IMR-90 (cell line): Measurements from ENCODE around the gene CD99L2. TPM values are rescaled to one million over a fixed set of nuclear protein-coding genes. Genes with fewer than 3 reads are reported as not detected.

Experiments used
- ATAC-seq: fragments of 200-7000 bp; cut with Tn5 transposase; 2 replicates; pipeline ENCODE4 v1.9.1; 2020; ENCODE audit warnings: low read depth, mild to moderate bottlenecking, moderate library complexity
- BruUV-seq: library from RNA; stranded (reverse); fragments of 400-500 nt; replicated peaks from 2 replicates; lab custom pipeline; 2021; lab: Mats Ljungman, UMichigan
- CTCF ChIA-PET: fragments of 300-600 bp; formaldehyde crosslinking; extraction: SDS; loops from one replicate; lab custom pipeline; 2021; ENCODE audit warnings: antibody characterized with exemption; lab: Yijun Ruan, JAX
- POLR2A ChIA-PET: fragments of 300-600 bp; sonication (Branson Sonifier 250); formaldehyde crosslinking; loops from one replicate; lab custom pipeline; 2022; ENCODE audit warnings: antibody characterized with exemption; ENCODE audit not compliant: unreplicated experiment; lab: Charles Lee
- DNase-seq: peaks from one replicate; pipeline ENCODE4 v3.0.0; 2013
- H2AFZ ChIP-seq: replicated peaks from 2 replicates; pipeline ENCODE3; 2013; ENCODE audit warnings: low read length, mild to moderate bottlenecking; ENCODE audit not compliant: poor library complexity
- H2AK5ac ChIP-seq: 2 replicates; pipeline ENCODE4 v1.6.1; 2013; ENCODE audit warnings: low read depth, low read length, inconsistent platforms
- H2AK9ac ChIP-seq: replicated peaks from 2 replicates; pipeline ENCODE3; 2013; ENCODE audit warnings: mild to moderate bottlenecking, low read depth, low read length, moderate library complexity; ENCODE audit not compliant: poor library complexity
- H2BK120ac ChIP-seq: 2 replicates; pipeline ENCODE4 v1.6.1; 2013; ENCODE audit warnings: low read depth, low read length, inconsistent platforms
- H2BK15ac ChIP-seq: 3 replicates; pipeline ENCODE4 v1.6.1; 2013; ENCODE audit warnings: low read depth, low read length, inconsistent platforms
- H2BK20ac ChIP-seq: 2 replicates; pipeline ENCODE4 v1.6.1; 2013; ENCODE audit warnings: low read depth, mild to moderate bottlenecking, inconsistent platforms, low read length, moderate library complexity
- H2BK5ac ChIP-seq: 2 replicates; pipeline ENCODE4 v1.6.1; 2013; ENCODE audit warnings: mild to moderate bottlenecking, low read depth, low read length, inconsistent platforms; ENCODE audit not compliant: poor library complexity, severe bottlenecking
- H3K14ac ChIP-seq: replicated peaks from 2 replicates; pipeline ENCODE4 v1.6.1; 2013; ENCODE audit warnings: low read depth, low read length, inconsistent platforms
- H3K18ac ChIP-seq: 2 replicates; pipeline ENCODE4 v1.6.1; 2013; ENCODE audit warnings: low read depth, low read length, control low read depth
- H3K23ac ChIP-seq: 2 replicates; pipeline ENCODE4 v1.6.1; 2013; ENCODE audit warnings: low read depth, low read length, inconsistent platforms
- H3K27ac ChIP-seq: 2 replicates; pipeline ENCODE4 v1.5.1; 2013; ENCODE audit warnings: mild to moderate bottlenecking, control low read depth, low read length; ENCODE audit not compliant: insufficient read depth
- H3K27me3 ChIP-seq: 2 replicates; pipeline ENCODE4 v1.6.1; 2013; ENCODE audit warnings: low read length; ENCODE audit not compliant: control insufficient read depth, insufficient read depth
- H3K36me3 ChIP-seq: 2 replicates; pipeline ENCODE4 v1.6.1; 2013; ENCODE audit warnings: low read length, mixed read lengths; ENCODE audit not compliant: control insufficient read depth, insufficient read depth
- H3K4ac ChIP-seq: 2 replicates; pipeline ENCODE4 v1.6.1; 2013; ENCODE audit warnings: low read depth, low read length, inconsistent platforms
- H3K4me1 ChIP-seq: 2 replicates; pipeline ENCODE4 v1.6.1; 2013; ENCODE audit warnings: low read length, mixed read lengths; ENCODE audit not compliant: control insufficient read depth, insufficient read depth
- H3K4me2 ChIP-seq: 2 replicates; pipeline ENCODE4 v1.6.1; 2013; ENCODE audit warnings: low read depth, mild to moderate bottlenecking, control low read depth, low read length, moderate library complexity
- H3K4me3 ChIP-seq: 2 replicates; pipeline ENCODE4 v1.5.1; 2013; ENCODE audit warnings: low read depth, mild to moderate bottlenecking, control low read depth, low read length, moderate library complexity; ENCODE audit not compliant: insufficient read depth
- H3K56ac ChIP-seq: 2 replicates; pipeline ENCODE4 v1.6.1; 2013; ENCODE audit warnings: low read length, inconsistent platforms; ENCODE audit not compliant: insufficient read depth; ENCODE audit errors: extremely low read depth
- H3K79me1 ChIP-seq, 2 experiments: 2 replicates each; pipeline ENCODE4 v1.6.1; 2013; ENCODE audit warnings: low read length in 2 of 2, inconsistent platforms in 1 of 2, low read depth in 1 of 2
- H3K9ac ChIP-seq: 2 replicates; pipeline ENCODE4 v1.6.1; 2013; ENCODE audit warnings: low read depth, low read length, control low read depth
- H3K9me1 ChIP-seq: 2 replicates; pipeline ENCODE4 v1.6.1; 2013; ENCODE audit warnings: low read length, inconsistent platforms; ENCODE audit not compliant: insufficient read depth
- H3K9me3 ChIP-seq: 2 replicates; pipeline ENCODE4 v1.6.1; 2013; ENCODE audit warnings: low read length; ENCODE audit not compliant: control insufficient read depth, insufficient read depth
- H4K20me1 ChIP-seq: 2 replicates; pipeline ENCODE4 v1.6.1; 2013; ENCODE audit warnings: low read length, inconsistent platforms; ENCODE audit not compliant: insufficient read depth
- H4K5ac ChIP-seq: 2 replicates; pipeline ENCODE4 v1.6.1; 2013; ENCODE audit warnings: mild to moderate bottlenecking, low read depth, low read length, control low read depth
- H4K8ac ChIP-seq, 2 experiments: 2 replicates each; pipeline ENCODE4 v1.6.1; 2013; ENCODE audit warnings: low read depth in 2 of 2, low read length in 2 of 2, control low read depth in 1 of 2, inconsistent platforms in 1 of 2
- H4K91ac ChIP-seq: 2 replicates; pipeline ENCODE4 v1.6.1; 2013; ENCODE audit warnings: low read depth, low read length, inconsistent platforms; ENCODE audit not compliant: insufficient read depth
- BHLHE40 ChIP-seq: fragments of 150-350 bp; IDR thresholded peaks from 2 replicates; pipeline ENCODE4 v1.6.1; 2016; ENCODE audit warnings: mild to moderate bottlenecking, low read depth, low read length
- CEBPB ChIP-seq: IDR thresholded peaks from 2 replicates; pipeline ENCODE4 v1.6.1; 2012; ENCODE audit warnings: low read depth, low read length, improper control_type of control experiment
- CHD1 ChIP-seq: IDR thresholded peaks from 2 replicates; pipeline ENCODE4 v1.6.1; 2012; ENCODE audit warnings: low read depth, low read length, improper control_type of control experiment
- FOS ChIP-seq: fragments of 150-350 bp; IDR thresholded peaks from 2 replicates; pipeline ENCODE4 v1.6.1; 2016; ENCODE audit warnings: low read depth, low read length
- MAFK ChIP-seq: IDR thresholded peaks from 2 replicates; pipeline ENCODE4 v1.6.1; 2012; ENCODE audit warnings: low read depth, low read length, improper control_type of control experiment
- MAZ ChIP-seq: IDR thresholded peaks from 2 replicates; pipeline ENCODE4 v1.6.1; 2012; ENCODE audit warnings: low read depth, mild to moderate bottlenecking, low read length, improper control_type of control experiment, moderate library complexity, borderline replicate concordance
- MXI1 ChIP-seq: IDR thresholded peaks from 2 replicates; pipeline ENCODE4 v1.6.1; 2012; ENCODE audit warnings: low read depth, mild to moderate bottlenecking, low read length, moderate library complexity, borderline replicate concordance
- NFE2L2 ChIP-seq: fragments of 150-350 bp; IDR thresholded peaks from 2 replicates; pipeline ENCODE4 v1.6.1; 2016; ENCODE audit warnings: low read depth, mild to moderate bottlenecking, low read length
- POLR2A ChIP-seq: IDR thresholded peaks from 2 replicates; pipeline ENCODE4 v1.6.1; 2012; ENCODE audit warnings: mild to moderate bottlenecking, low read depth, low read length
- RAD21 ChIP-seq: IDR thresholded peaks from 2 replicates; pipeline ENCODE4 v1.6.1; 2012; ENCODE audit warnings: low read length, improper control_type of control experiment
- RCOR1 ChIP-seq: IDR thresholded peaks from 2 replicates; pipeline ENCODE4 v1.6.1; 2012; ENCODE audit warnings: mild to moderate bottlenecking, low read length, improper control_type of control experiment; ENCODE audit not compliant: insufficient replicate concordance
- SMC3 ChIP-seq: fragments of 150-350 bp; IDR thresholded peaks from 2 replicates; pipeline ENCODE4 v1.6.1; 2016; ENCODE audit warnings: low read depth, mild to moderate bottlenecking, antibody characterized with exemption, low read length, moderate library complexity
- USF2 ChIP-seq: fragments of 150-350 bp; IDR thresholded peaks from 2 replicates; pipeline ENCODE4 v1.6.1; 2017; ENCODE audit warnings: mild to moderate bottlenecking, antibody characterized with exemption, low read length, low read depth
- WGBS, 2 experiments: methylation state at CpG; one replicate each; pipeline versions ENCODE4 v1.1.5 to v1.1.7; 2013; ENCODE audit warnings: missing lambda C conversion rate in 2 of 2; ENCODE audit not compliant: insufficient read length in 1 of 2; ENCODE audit errors: extremely low coverage in 2 of 2; 5-methylcytosine and 5-hydroxymethylcytosine counted together
- dilution Hi-C: fragments of 300-500 bp; cut with HindIII; formaldehyde crosslinking; loops from one replicate; pipeline ENCODE4 v1.14.3; 2018; ENCODE audit warnings: low sequenced_read_pairs; ENCODE audit not compliant: unreplicated experiment
- in situ Hi-C: fragments of 300-500 bp; cut with MboI; formaldehyde crosslinking; loops from 3 replicates; pipeline ENCODE4 v1.14.3; 2019; ENCODE audit warnings: low sequenced_read_pairs, inconsistent platforms, mixed read lengths
- intact Hi-C: fragments of 100-400 bp; cut with micrococcal nuclease; formaldehyde crosslinking; loops from 2 replicates; pipeline ENCODE4 v1.10.0; 2022
- polyA plus RNA-seq, 3 experiments: library from polyadenylated mRNA; depleted of rRNA; stranded (reverse); fragments of >200 nt; gene quantifications; 2 replicates each; pipeline ENCODE4 v1.2.3, GENCODE V29; 2012; ENCODE audit warnings: low replicate concordance in 1 of 3
- total RNA-seq: library from RNA; depleted of rRNA; stranded (reverse); fragments of >200 nt; gene quantifications from 2 replicates; pipeline ENCODE4 v1.2.3, GENCODE V29; 2012
- TF ChIP-seq, protein P1 (sequence below): conservative IDR thresholded peaks from 2 replicates; pipeline ENCODE4 v1.5.1; 2012; ENCODE audit warnings: mild to moderate bottlenecking, low read depth, low read length, improper control_type of control experiment
- TF ChIP-seq, protein P2 (sequence below): fragments of 150-350 bp; IDR thresholded peaks from 2 replicates; pipeline ENCODE4 v1.6.1; 2016; ENCODE audit warnings: low read depth, mild to moderate bottlenecking, low read length, moderate library complexity, borderline replicate concordance

The CD99L2 gene
- total and polyA plus RNA-seq, 2 of the 4 experiments (the other 2 are of a cell fraction): 17.4 to 41.4 TPM

DNA sequence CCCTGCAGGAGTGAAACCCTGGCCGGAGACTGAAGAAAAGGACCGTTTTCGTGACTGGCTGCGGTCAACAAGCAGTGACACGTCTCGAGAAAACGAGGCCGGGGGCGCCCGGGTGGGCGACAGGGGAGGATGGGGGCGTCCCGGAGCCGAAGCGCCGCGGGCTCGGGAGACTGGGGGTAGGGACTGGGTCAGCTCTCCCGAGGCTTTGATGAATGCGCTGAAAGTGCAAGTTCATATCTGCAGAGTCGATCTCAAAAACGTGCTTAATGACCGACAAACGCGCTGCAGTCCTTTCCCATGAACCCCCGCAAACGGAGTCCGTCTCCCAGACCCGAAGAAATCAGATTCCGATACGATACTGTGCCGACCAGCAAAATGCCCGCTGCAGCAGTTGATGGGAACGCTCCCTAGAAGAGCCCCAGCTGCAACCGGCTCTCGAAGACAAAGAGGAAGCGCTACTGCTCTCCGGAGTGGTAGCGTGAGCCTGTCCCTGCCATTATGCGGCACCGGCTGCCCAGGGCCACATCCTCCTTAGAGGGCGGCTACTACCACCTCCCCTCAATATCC, 806 bp upstream of the CD99L2 start:
- Histone ChIP-seq H3K4me2 (peak overlapping the region; percentile 76), H2AK5ac (no peak overlapping the region), H3K36me3 (no peaks in the 10 kb centered on the region), H3K79me1 (peaks cover 4 to 14% of the 10 kb centered on the region in 2 experiments; a peak in 3 of 4 replicates), H2BK20ac (no peak overlapping the region), H2BK120ac (no peak overlapping the region), H3K14ac (no peak overlapping the region), H3K27ac (no peak overlapping the region; the same call in 1 of the 2 replicates), H2BK15ac (no peak overlapping the region), H2AK9ac (peak overlapping the region; percentile 68), H3K23ac (no peak overlapping the region; the same call in 1 of the 2 replicates), H2BK5ac (no peak overlapping the region), H4K8ac (no peak overlapping the region), H3K4ac (0 out of 2 replicates have a peak overlapping the region, but pooled peaks have one; percentile 19), H4K20me1 (no peaks in the 10 kb centered on the region), H4K91ac (no peak overlapping the region), H3K9me1 (no peaks in the 10 kb centered on the region), H2AFZ (peak overlapping the region; percentile 91), H3K4me3 (peak overlapping the region; percentile 70), H4K5ac (no peak overlapping the region), H3K18ac (no peak overlapping the region), H3K9ac (peak overlapping the region; percentile 56), H3K4me1 (no peaks in the 10 kb centered on the region), H3K27me3 (peaks cover 2% of the 10 kb centered on the region; the same call in 1 of the 2 replicates), H3K9me3 (no peaks in the 10 kb centered on the region), H3K56ac (no peak overlapping the region)
- ATAC-seq: peak; percentile 7
- peak; percentile 6 for DNase-seq
- TF ChIP-seq USF2: no peak
- no peak for TF ChIP-seq MAZ
- TF ChIP-seq, protein P1, sequence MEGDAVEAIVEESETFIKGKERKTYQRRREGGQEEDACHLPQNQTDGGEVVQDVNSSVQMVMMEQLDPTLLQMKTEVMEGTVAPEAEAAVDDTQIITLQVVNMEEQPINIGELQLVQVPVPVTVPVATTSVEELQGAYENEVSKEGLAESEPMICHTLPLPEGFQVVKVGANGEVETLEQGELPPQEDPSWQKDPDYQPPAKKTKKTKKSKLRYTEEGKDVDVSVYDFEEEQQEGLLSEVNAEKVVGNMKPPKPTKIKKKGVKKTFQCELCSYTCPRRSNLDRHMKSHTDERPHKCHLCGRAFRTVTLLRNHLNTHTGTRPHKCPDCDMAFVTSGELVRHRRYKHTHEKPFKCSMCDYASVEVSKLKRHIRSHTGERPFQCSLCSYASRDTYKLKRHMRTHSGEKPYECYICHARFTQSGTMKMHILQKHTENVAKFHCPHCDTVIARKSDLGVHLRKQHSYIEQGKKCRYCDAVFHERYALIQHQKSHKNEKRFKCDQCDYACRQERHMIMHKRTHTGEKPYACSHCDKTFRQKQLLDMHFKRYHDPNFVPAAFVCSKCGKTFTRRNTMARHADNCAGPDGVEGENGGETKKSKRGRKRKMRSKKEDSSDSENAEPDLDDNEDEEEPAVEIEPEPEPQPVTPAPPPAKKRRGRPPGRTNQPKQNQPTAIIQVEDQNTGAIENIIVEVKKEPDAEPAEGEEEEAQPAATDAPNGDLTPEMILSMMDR: no peak
- no peak for TF ChIP-seq CHD1
- no peak for TF ChIP-seq FOS
- TF ChIP-seq BHLHE40: no peak
- TF ChIP-seq POLR2A: no peak
- TF ChIP-seq CEBPB: no peak
- no peak for TF ChIP-seq RAD21
- TF ChIP-seq MAFK: no peak
- TF ChIP-seq, protein P2, sequence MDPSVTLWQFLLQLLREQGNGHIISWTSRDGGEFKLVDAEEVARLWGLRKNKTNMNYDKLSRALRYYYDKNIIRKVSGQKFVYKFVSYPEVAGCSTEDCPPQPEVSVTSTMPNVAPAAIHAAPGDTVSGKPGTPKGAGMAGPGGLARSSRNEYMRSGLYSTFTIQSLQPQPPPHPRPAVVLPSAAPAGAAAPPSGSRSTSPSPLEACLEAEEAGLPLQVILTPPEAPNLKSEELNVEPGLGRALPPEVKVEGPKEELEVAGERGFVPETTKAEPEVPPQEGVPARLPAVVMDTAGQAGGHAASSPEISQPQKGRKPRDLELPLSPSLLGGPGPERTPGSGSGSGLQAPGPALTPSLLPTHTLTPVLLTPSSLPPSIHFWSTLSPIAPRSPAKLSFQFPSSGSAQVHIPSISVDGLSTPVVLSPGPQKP: no peak
- no peak for TF ChIP-seq MXI1
- no peak for TF ChIP-seq NFE2L2
- no peak for TF ChIP-seq SMC3
- TF ChIP-seq RCOR1: no peak
- intact Hi-C loops: loop anchor here (1.0 to 2.0 kb wide), 3 partner anchors 84 to 498 kb away; partner anchors contain the start of genes HMGB3 and VMA21
- ChIA-PET CTCF (no interaction called here), POLR2A (no interaction called here)
- WGBS, 2 experiments: 38% methylated on average over 33 of the region's 42 CpGs; no CpG with 5 or more reads in 1 of the 2 experiments
- in situ Hi-C loops: loop anchor here (10.0 kb wide), 1 partner anchor 86 kb away; the partner anchor contains the start of gene HMGB3
- dilution Hi-C loops: no loop called here
- BruUV-seq: no TSS peak
